Keratinocyte (primary cell): ENCODE measurements around the gene PRM1.

Experiments
- CTCF ChIP-seq, 3 experiments: IDR thresholded peaks in 1 of 3; conservative IDR thresholded peaks in 1 of 3; optimal IDR thresholded peaks in 1 of 3; 2 replicates in 2 of 3; 3 replicates in 1 of 3; pipeline versions ENCODE3 to v1.5.1; 2011; ENCODE audit warnings: low read length in 3 of 3, mild to moderate bottlenecking in 3 of 3, moderate library complexity in 2 of 3, control low read depth in 1 of 3, inconsistent platforms in 1 of 3; ENCODE audit not compliant: insufficient read depth in 2 of 3; ENCODE audit errors: extremely low read depth in 1 of 3
- EZH2 ChIP-seq: IDR thresholded peaks from one replicate; pipeline ENCODE4 v1.6.1; 2012; ENCODE audit warnings: inconsistent platforms, mild to moderate bottlenecking, low read length, moderate library complexity

DNA sequence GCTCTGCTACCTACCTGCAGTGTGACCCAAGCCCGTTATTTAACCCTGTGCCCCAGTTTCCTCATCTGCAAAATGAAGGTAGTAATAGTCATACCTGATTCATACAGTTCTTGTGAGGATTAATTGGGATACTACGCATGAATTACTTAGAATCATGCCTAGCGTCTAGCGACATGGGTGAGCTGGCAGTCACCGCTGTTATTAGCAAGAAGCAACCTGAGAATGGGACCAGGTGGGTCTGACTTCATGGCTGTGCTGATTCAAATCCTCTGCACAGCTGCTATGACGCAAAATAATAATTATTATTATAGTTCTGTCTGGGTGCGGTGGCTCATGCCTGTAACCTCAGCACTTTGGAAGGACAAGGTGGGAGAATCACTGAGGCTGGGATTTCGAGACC, 33.0 kb downstream of the PRM1 start:
- TF ChIP-seq CTCF (optimal IDR thresholded peaks at IDR 0.05 in 1 of 3, IDR thresholded peaks at IDR 0.05 in 1 of 3, conservative IDR thresholded peaks at IDR 0.05 in 1 of 3; ENCODE audit: extremely low read depth in 1 of 3, insufficient read depth in 2 of 3, low read length in 3 of 3) (no peak), EZH2 (no peak)
